ENCODE results near the gene IFT81.
A peak's percentile ranks its signal among the peaks of the same experiment; 100 is the strongest.
"Not testable (repeated sequence)": the region's sequence is repeated elsewhere in the genome, so short reads cannot be mapped to it uniquely, and the experiment has no call there.

Gene IFT81

GRCh38 chr12:110211639-110212536, 87.7 kb downstream of the IFT81 start:
- peak; percentile 95 for DNase-seq

GRCh38 chr12:110217996-110218674, 94.0 kb downstream of the IFT81 start:
- no peak for DNase-seq

- DNase-seq, result no peak
Measured at GRCh38 chr12:110222027-110222426, 97.9 kb downstream of the IFT81 start.

GRCh38 chr12:110222433-110222832, 98.3 kb downstream of the IFT81 start:
- no peak for DNase-seq

GRCh38 chr12:110223777-110224378, 99.7 kb downstream of the IFT81 start:
- peak; percentile 40 for DNase-seq

GRCh38 chr12:110224379-110225304, 100.5 kb downstream of the IFT81 start:
- peak; percentile 85 for DNase-seq

- no peak for DNase-seq
Measured at GRCh38 chr12:110227138-110227537, 103.0 kb downstream of the IFT81 start.

- DNase-seq, result not testable (repeated sequence)
Measured at GRCh38 chr12:110228348-110228747, 104.2 kb downstream of the IFT81 start.

GRCh38 chr12:110228756-110229155, 104.6 kb downstream of the IFT81 start:
- no peak for DNase-seq

GRCh38 chr12:110229409-110229808, 105.3 kb downstream of the IFT81 start:
- no peak for DNase-seq

- no peak for DNase-seq
Measured at GRCh38 chr12:110230655-110231054, 106.5 kb downstream of the IFT81 start.

GRCh38 chr12:110233212-110233903, 109.2 kb downstream of the IFT81 start:
- no peak for DNase-seq

- DNase-seq, result no peak
Measured at GRCh38 chr12:110234331-110234751, 110.2 kb downstream of the IFT81 start.

GRCh38 chr12:110234755-110235154, 110.6 kb downstream of the IFT81 start:
- DNase-seq, result no peak

- no peak for DNase-seq
Measured at GRCh38 chr12:110235383-110235782, 111.2 kb downstream of the IFT81 start.

GRCh38 chr12:110243227-110243626, 119.1 kb downstream of the IFT81 start:
- DNase-seq, result no peak

- no peak for DNase-seq
Measured at GRCh38 chr12:110244372-110244771, 120.2 kb downstream of the IFT81 start.

GRCh38 chr12:110244829-110245228, 120.7 kb downstream of the IFT81 start:
- no peak for DNase-seq

GRCh38 chr12:110245369-110245772, 121.2 kb downstream of the IFT81 start:
- no peak for DNase-seq

- no peak for DNase-seq
Measured at GRCh38 chr12:110246636-110247339, 122.6 kb downstream of the IFT81 start.
